DMS53 (cell line): ENCODE measurements around the gene CHI3L1.

Source experiments
- DNase-seq: peaks from one replicate; lab custom pipeline; 2025; lab: John Stamatoyannopoulos, UW

Gene CHI3L1

GRCh38 chr1:203181586-203182386 is 4.7 kb downstream of the CHI3L1 start:
- no peak for DNase-seq

GRCh38 chr1:203180611-203181330 is 5.7 kb downstream of the CHI3L1 start:
- DNase-seq = no peak

GRCh38 chr1:203179667-203180005 is 6.9 kb downstream of the CHI3L1 start:
- no peak for DNase-seq

GRCh38 chr1:203178821-203179666 is 7.5 kb downstream of the CHI3L1 start:
- no peak for DNase-seq

GRCh38 chr1:203178083-203178482 is 8.4 kb downstream of the CHI3L1 start:
- peak; percentile 45 for DNase-seq

DNA sequence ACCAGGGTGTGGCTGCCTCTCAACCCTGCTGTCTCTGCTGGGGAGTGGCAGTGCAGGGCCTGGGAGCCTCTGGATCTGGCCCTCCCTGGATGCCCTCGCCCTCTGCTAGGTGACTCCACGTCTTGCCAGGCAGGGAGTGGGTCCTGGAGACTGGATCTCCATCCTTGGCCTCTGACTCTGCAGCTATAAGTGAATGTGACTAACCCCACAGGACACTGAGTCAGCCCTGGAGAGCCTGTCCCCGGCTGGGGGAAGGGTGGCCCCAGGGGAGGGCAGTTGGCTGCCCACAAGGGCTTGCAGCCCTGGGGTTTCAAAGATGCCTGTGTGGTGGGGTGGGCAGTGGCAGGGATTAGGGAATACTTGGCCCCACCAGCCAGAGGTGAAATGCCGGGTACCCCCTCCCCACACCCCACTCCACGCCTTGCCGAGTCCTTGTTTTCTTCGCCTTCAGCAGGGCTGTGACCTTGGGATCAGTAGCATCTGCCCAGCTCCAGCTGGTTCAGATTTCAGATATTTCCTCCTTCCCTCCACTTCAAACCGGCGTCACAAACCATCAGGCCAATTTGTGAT is 8.9 kb downstream of the CHI3L1 start:
- no peak for DNase-seq

GRCh38 chr1:203177036-203177405 is 9.5 kb downstream of the CHI3L1 start:
- no peak for DNase-seq

- no peak for DNase-seq
Measured at GRCh38 chr1:203176273-203177035, 10.1 kb downstream of the CHI3L1 start.

DNA sequence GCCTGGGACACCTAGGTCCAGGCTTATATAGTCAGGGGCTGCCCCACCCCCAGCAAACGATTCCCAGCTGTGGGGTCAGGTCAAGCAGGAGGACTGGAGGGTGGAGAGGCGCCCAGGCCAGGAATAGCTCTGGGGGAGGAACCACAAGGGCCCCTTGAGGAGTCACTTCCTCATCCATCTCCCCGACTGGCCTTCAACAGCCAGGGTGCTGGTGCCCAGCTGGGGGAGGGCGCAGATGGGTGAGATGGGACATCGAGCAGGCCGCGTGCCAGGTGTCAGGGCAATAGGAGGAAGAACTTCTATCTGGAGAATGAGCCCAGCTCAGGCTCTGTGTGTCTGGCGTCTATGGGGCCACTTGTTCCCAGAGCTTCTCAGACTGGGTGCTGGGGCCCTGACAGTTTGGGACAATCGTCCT is 10.7 kb downstream of the CHI3L1 start:
- DNase-seq = peak; percentile 20

DNA sequence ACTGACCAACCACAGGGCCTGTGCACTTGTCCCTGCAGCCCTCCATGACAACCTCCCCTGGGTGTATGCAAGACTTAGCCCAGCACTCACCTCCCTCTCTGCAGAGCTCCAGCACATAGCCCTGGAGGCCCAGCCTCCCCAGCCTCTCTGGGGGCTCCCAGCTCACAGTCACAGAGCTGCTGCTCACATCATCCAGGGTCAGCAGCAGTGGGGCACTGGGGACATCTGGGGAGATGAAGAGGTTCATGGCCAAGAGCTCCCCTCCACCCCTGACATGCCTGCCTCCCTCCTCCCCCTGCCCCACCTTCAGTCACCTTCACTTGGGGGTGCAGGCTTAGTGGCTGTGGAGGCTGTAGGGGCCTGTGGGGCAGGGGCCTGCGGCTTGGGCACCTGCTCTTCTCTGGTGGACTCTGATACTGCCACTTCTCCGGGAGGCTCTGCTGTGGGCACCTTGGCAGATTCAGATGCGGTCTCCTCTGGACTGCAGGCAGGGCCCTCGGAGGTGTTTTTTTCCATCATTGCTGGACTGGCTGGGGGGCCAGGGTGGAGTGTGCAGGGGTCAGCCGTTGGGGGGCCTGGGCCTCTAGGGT is 11.2 kb downstream of the CHI3L1 start, which contains the start of gene MYBPH:
MYBPH (minus strand) TSS at position 590 of the 590 bp plus-strand sequence; CDS start at position 519, 71 bp downstream.
- DNase-seq = no peak

DNA sequence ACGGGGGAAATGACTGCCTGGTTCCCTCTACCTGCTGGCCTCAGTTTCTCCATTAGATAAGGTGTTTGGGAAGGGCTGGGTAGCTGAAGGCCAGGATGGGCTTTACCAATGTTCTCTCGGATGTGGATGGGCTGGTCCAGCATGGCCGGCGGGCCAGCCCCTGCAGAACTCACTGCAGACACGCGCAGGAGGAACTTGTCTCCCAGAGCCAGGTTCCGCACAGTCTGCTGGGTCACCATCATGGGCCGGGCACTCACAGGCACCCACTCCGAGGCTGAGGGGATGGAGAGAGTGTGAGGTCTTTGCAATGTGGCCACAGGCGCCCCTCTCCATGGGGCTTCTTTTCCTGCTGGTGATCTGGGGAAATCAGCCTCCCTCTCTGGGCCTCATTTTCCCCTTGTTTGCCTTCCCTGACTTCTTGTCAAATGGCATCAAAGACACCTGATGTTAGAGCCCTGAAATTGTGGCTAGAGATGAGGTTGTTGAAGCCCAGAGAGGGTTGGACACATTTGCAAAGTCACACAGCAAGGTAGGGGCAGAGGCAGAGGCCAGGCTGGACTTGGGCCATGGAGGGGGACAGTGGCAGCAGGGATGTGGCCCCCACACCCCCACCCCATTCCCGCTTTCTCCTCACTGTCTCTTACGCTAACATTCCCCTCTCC is 12.0 kb downstream of the CHI3L1 start:
- DNase-seq = no peak

DNA sequence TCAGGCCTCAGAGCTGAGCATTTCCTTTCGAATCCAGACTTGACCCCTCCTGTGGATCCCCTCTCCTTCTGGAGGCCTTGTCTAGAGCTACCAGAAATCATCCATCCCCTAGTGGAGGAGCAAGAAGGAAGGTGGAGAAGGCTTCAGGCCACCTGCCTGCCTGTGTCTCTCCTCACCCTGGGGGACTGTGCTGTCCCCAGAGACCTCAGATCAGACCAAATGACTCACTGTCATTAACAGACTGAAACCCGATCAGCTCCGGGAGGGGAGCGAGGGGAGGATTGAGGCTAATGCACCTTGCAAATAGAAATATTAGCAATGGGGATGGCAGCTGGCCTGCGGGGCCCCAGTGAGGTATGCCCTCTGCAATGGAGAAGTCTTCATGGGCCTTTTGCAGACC is 12.9 kb downstream of the CHI3L1 start:
- peak; percentile 42 for DNase-seq

DNA sequence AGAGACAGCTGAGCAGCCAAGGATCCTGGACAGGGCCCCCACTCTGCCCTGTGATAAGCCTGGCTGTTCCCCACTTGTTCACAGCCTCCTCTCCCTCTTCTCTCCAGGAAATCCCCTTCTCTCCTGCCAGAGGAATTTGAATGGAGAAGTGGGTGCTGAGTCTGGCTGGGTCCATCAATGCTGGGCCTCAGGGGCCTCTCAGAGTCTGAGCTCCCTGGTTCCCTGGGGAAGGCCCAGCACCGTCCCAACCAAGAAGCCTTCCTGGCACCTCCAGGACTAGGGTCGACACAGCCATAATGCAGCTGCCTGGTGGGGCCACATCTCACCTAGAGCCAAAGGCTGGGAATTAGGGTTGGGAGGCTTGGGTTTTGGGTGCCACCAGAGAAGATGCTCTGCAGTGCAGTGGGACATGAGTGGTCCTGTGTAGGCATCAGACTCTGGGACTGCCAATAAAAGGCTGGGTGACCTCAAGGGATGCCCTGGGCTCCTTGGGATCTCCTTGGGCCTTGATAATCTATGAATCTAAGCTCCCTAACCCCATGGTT is 13.4 kb downstream of the CHI3L1 start:
- no peak for DNase-seq

DNA sequence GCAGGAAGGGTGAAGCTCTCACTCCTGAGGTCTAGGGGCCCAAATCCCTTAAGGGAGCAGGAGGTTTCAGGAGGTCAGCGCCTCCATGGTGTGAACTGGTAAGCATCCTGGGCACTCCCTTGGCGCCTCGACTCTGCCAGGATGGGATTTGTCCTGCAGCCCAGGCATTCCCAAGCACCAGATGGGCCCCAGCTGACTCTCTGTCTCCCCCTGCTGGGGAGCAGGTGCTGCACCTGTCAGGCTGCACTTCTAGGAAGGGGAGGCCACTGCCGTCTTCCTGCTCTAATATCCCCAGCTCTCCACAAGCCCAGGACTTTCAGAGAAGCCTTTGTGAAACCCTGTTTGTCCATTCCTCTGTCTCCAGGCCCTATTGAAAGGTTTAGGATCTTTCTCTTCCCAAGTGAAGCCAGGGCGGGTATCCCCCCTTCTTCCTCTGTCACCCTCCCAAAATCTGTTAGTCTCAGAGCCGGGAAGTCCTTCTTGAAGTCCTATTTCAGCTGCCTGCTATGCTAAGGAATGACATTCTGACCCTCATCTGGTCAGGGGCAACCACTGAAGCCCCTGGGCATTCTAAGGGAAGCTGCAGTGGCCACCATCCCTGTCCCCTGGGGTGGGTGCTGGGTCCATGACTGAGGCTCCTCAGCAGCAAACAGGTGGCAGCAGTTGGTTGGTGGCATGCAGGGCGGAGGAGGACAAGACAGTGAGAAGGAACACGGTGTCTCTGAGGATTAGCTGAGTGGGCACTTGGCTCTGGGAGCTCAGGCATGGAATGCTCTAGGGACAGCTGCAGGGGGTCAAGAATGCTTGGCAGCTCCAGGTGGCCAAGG is 14.1 kb downstream of the CHI3L1 start:
- DNase-seq = peak; percentile 90

GRCh38 chr1:203171341-203172183 is 14.9 kb downstream of the CHI3L1 start:
- no peak for DNase-seq

GRCh38 chr1:203170625-203171330 is 15.7 kb downstream of the CHI3L1 start:
- no peak for DNase-seq

DNA sequence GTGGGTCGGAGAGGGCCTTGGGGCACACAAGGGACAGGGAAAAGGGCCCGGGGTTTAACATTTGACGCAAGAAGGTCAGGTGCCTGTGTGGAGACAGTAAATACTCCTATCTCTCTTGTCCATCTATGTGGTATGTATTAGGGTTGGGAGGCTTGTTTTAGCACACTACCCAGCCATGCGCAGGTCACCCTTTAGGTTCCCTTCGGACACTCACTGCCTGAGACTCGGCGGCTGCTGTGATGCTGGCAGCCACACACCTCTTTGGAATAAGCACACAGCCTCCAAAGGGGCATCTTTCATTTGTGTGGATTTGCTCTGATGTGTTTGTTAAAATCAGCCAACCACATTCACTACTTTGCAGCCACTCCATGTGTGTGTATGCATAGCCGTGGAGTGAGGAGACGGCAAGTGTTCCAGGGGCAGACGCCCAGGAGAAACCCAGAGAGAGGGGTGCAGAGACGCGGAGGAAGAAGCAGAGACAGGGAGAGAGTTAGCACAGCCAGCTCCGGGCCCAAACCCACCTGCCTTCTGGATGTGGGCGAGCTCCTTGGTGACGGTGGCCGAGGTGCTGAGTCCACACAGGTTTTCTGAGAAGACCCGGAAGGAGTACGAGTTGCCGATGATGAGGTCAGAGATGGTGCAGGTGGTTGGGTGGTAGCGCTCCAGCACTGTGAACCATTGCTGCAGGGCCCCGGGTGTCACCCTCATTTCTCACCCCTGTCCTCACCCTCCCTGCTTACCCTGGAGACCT is 16.6 kb downstream of the CHI3L1 start:
- DNase-seq = no peak
